AG04450 (cell line): ENCODE results near the gene ZNF557. TPM values are rescaled to one million over a fixed set of nuclear protein-coding genes. Genes with fewer than 3 reads are reported as not detected.

ENCODE experiments used
- CTCF ChIA-PET: fragments of 300-600, 350-600 bp; formaldehyde crosslinking; extraction: SDS; loops from one replicate; lab custom pipeline; 2022; ENCODE audit warnings: antibody characterized with exemption, inconsistent platforms; lab: Charles Lee
- POLR2A ChIA-PET: fragments of 350-600 bp; formaldehyde crosslinking; extraction: SDS; loops from one replicate; lab custom pipeline; 2021; ENCODE audit warnings: antibody characterized with exemption, inconsistent platforms; lab: Yijun Ruan, JAX
- DNase-seq: peaks from one replicate; pipeline ENCODE4 v3.0.0-alpha.2; 2011; ENCODE audit warnings: low read depth, low spot score
- H3K27ac ChIP-seq: one replicate; pipeline ENCODE4 v1.5.1; 2012; ENCODE audit warnings: low read depth, low read length, control low read depth
- H3K27me3 ChIP-seq: one replicate; pipeline ENCODE4 v1.6.0; 2012; ENCODE audit warnings: low read length; ENCODE audit not compliant: control insufficient read depth, insufficient read depth
- H3K4me3 ChIP-seq: 2 replicates; pipeline ENCODE4 v1.5.1; 2011; ENCODE audit warnings: mild to moderate bottlenecking, low read depth, low read length, control low read depth
- H3K9me3 ChIP-seq: 2 replicates; pipeline ENCODE4 v1.5.1; 2012; ENCODE audit warnings: low read length; ENCODE audit not compliant: control insufficient read depth, insufficient read depth
- polyA plus RNA-seq: library from polyadenylated mRNA; depleted of rRNA; stranded (reverse); fragments of >200 nt; gene quantifications from 2 replicates; pipeline ENCODE4 v1.2.3, GENCODE V29; 2011
- TF ChIP-seq, protein P1 (sequence below): IDR thresholded peaks from 2 replicates; pipeline ENCODE4 v1.5.1; 2011; ENCODE audit warnings: low read depth, low read length, control low read depth, inconsistent platforms

ZNF557 gene
- polyA plus RNA-seq, 1 experiment, result 6.2 TPM

DNA sequence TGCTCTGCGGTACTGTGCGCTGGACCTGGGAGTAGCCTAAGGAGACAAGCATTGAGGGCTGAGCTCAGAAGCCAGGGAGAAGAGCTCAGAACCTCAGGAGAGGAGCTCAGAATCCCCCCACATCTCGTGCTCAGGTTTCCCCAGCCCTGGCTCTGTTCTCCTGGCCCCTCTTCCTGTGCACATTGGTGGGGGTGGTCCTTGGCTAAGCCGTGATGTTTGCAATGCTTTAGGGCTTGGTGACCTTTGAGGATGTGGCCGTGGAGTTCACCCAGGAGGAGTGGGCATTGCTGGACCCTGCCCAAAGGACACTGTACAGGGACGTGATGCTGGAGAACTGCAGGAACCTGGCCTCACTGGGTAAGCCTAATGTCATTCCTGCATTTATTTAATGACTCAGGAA is 6.6 kb downstream of the ZNF557 start:
- POLR2A ChIA-PET, result no interaction called here
- H3K9me3 ChIP-seq, result peaks cover 66% of the 10 kb centered on the region
- DNase-seq, result no peak
- CTCF ChIA-PET, result no interaction called here
- TF ChIP-seq, protein P1, sequence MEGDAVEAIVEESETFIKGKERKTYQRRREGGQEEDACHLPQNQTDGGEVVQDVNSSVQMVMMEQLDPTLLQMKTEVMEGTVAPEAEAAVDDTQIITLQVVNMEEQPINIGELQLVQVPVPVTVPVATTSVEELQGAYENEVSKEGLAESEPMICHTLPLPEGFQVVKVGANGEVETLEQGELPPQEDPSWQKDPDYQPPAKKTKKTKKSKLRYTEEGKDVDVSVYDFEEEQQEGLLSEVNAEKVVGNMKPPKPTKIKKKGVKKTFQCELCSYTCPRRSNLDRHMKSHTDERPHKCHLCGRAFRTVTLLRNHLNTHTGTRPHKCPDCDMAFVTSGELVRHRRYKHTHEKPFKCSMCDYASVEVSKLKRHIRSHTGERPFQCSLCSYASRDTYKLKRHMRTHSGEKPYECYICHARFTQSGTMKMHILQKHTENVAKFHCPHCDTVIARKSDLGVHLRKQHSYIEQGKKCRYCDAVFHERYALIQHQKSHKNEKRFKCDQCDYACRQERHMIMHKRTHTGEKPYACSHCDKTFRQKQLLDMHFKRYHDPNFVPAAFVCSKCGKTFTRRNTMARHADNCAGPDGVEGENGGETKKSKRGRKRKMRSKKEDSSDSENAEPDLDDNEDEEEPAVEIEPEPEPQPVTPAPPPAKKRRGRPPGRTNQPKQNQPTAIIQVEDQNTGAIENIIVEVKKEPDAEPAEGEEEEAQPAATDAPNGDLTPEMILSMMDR, result no peak
- no peak overlapping the region for H3K27ac ChIP-seq
- H3K27me3 ChIP-seq, result no peaks in the 10 kb centered on the region
- H3K4me3 ChIP-seq, result no peak overlapping the region

DNA sequence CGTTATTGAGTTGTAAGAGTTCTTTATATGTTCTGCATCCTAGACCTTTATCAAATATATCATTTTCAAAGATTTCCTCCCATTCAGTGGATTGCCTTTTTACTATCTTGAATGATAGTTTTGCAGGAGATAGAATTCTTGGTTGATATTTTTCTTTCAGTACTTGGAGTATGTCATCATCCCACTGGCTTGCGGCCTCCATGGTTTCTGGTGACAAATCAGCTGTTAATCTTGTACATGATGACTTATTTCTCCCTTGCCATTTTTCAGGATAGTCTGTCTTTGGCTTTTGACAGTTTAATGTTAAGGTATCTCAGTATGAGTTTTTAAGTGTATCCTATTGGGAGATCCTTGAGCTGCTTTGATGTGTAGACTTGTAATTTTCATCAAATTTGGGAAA is 8.5 kb downstream of the ZNF557 start:
- CTCF ChIA-PET, result interaction anchor here (0.6 kb wide), 1 partner anchor 26 kb away, joined by 4 read pairs; no protein-coding TSS in a partner anchor
- Histone ChIP-seq H3K4me3 (no peak overlapping the region), H3K27ac (no peak overlapping the region), H3K27me3 (no peaks in the 10 kb centered on the region), H3K9me3 (peaks cover 73% of the 10 kb centered on the region)
- POLR2A ChIA-PET, result interaction anchor here (0.7 kb wide), 1 partner anchor 21 kb away, joined by 6 read pairs; no protein-coding TSS in a partner anchor
- TF ChIP-seq, protein P1, result no peak
- no peak for DNase-seq

DNA sequence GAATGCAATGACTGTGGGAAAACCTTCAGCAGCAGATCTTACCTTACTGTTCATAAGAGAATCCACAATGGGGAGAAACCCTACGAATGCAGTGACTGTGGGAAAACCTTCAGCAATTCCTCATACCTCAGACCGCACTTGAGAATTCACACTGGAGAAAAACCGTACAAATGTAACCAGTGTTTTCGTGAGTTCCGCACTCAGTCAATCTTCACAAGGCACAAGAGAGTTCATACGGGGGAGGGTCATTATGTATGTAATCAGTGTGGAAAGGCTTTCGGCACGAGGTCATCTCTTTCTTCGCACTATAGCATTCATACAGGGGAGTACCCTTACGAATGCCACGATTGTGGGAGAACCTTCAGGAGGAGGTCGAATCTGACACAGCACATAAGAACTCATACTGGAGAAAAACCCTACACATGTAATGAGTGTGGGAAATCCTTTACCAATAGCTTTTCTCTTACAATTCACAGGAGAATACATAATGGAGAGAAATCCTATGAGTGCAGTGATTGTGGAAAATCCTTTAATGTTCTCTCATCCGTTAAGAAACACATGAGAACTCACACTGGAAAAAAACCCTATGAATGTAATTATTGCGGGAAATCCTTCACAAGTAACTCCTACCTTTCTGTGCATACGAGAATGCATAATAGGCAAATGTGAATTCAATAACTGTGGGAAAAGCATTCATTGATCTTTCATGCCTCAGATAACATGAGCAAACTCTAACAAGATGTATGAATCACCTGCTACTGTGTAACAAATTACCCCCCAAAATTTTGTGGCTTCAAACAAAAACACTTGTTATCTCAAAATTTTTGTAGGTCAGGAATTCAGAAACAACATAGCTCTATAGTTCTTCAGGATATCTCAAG is 13.8 kb downstream of the ZNF557 start:
- Histone ChIP-seq H3K4me3 (no peak overlapping the region), H3K27ac (no peak overlapping the region), H3K9me3 (peaks cover 79% of the 10 kb centered on the region), H3K27me3 (no peaks in the 10 kb centered on the region)
- ChIA-PET CTCF (no interaction called here), POLR2A (no interaction called here)
- TF ChIP-seq, protein P1, result no peak
- no peak for DNase-seq

DNA sequence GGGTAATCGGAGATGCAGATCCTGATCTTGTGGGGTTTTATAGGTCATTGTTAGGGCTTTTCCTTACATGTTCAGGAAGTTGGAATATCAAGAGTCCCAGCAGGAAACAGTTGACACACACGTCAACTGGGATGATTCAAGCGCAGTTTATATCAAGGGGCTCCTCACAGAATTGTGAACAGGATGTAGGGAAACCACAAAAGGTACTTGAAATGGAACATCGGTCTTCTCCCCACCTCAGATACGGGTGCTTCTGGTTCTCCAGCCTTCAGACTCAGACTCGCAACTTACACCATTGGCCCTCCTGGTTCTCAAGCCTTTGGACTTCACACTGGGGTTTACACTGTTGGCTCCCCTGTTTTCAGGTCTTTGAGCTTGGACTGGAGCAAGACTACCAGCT is 19.5 kb downstream of the ZNF557 start:
- TF ChIP-seq, protein P1, result no peak
- Histone ChIP-seq H3K4me3 (no peak overlapping the region), H3K27me3 (no peaks in the 10 kb centered on the region), H3K27ac (no peak overlapping the region), H3K9me3 (peaks cover 84% of the 10 kb centered on the region)
- ChIA-PET POLR2A (no interaction called here), CTCF (no interaction called here)
- no peak for DNase-seq

DNA sequence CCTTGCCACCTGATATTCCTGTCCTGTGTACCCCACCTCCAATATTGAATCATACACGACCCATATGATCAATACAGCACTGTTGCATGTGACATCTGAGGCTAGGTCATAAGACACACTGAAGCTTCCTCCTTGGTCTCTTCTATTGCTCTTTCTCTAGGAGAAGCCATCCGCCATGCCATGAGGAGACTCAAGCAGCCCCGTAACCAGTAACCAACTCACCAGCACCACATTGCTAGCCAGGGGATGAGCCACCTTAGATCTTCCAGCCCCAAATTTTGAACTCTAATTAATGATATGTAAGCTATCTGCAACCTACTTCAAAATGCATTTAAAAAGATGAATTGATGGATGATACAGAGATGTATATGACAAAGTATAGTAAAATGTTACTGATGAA is 28.6 kb downstream of the ZNF557 start:
- TF ChIP-seq, protein P1, result no peak
- Histone ChIP-seq H3K27me3 (no peaks in the 10 kb centered on the region), H3K4me3 (peak overlapping the region; percentile 78; the same call in 1 of the 2 replicates), H3K27ac (no peak overlapping the region), H3K9me3 (peaks cover 24% of the 10 kb centered on the region)
- ChIA-PET CTCF (interaction anchor here (1.0 kb wide), 1 partner anchor 29 kb away, joined by 4 read pairs; the partner anchor contains the start of gene ZNF557), POLR2A (no interaction called here)
- no peak for DNase-seq
